Parietal lobe (tissue), 2 donors: Measurements from ENCODE around the gene HIPK4. TPM values are rescaled to one million over a fixed set of nuclear protein-coding genes. Genes with fewer than 3 reads are reported as not detected.

ENCODE experiments used
- small RNA-seq: library from RNA; depleted of rRNA; stranded (forward); fragments of <200 nt; gene quantifications from one replicate; pipeline ENCODE3, GENCODE V24; 2014; ENCODE audit warnings: low replicate concordance
- total RNA-seq: library from RNA; depleted of rRNA; stranded (reverse); fragments of >200 nt; gene quantifications from one replicate; pipeline ENCODE4 v1.2.3, GENCODE V29; 2014

Gene HIPK4
- 0.31 TPM for total RNA-seq

GRCh38 chr19:40390084-40390742 lies at the start of gene HIPK4:
HIPK4 (minus strand) TSS chr19:40390181; CDS start chr19:40389902, 279 bp downstream.

GRCh38 chr19:40425450-40426287 lies 35.7 kb upstream of the HIPK4 start, which contains the start of gene SERTAD1:
SERTAD1 (minus strand) TSS chr19:40425992; CDS start chr19:40423546, 2,446 bp downstream.

DNA sequence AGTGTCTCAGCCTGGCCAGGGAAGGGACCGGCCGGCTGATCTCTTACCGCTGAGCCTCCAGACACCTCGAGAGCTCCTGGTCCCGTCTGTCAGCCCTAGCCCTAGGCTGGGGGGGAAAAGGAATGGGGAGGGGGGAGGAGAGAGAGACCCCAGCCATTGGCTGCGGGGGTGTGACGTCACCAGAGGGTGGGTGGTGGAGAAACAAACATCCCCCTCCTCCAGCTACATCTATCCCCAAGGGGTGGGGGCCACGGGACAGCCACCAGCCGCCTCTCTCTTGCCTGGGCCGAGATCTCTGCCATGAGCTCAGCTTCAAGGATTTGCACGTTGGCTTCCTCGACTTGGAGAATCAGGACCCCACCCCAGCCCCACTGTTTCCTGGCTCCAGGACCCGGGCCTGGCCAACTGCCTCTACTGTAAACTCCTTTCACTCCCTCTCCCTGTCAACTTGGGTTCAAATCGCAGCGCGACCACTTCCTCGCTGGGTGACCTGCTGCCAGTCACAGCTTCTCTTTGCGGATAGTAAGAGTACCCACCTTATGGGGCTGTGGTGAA lies 23.4 kb upstream of the HIPK4 start, which contains the start of gene PRX:
PRX (minus strand) TSS at position 88 of the 555 bp plus-strand sequence. CDS start 5,446 bp downstream, outside the sequence.

GRCh38 chr19:40348125-40348913 lies 41.7 kb downstream of the HIPK4 start, which contains the start of the genes C19orf47 and PLD3:
C19orf47 (minus strand) TSS chr19:40348397; CDS start chr19:40341857, 6,540 bp downstream.
PLD3 (plus strand) TSS chr19:40348695; CDS start chr19:40366484, 17,789 bp downstream.

Small RNA genes lying within 50 kb of the gene (small RNA-seq; reads per million reads assigned to genes)
- gene MIR6796 = not detected
- not detected for gene RF00019

Other genes starting within 250 kb of the HIPK4 start
- gene MAP3K10, start 198.8 kb downstream of the HIPK4 start, total RNA-seq = 43.5 TPM
- gene TTC9B, start 171.8 kb downstream of the HIPK4 start, total RNA-seq = 41.6 TPM
- 0.94 TPM for gene CCNP, start 163.5 kb downstream of the HIPK4 start, total RNA-seq
- 131 TPM for gene AKT2, start 104.8 kb downstream of the HIPK4 start, total RNA-seq
- 18.2 TPM for gene C19orf47, start 41.8 kb downstream of the HIPK4 start, total RNA-seq
- gene PLD3, start 41.5 kb downstream of the HIPK4 start, total RNA-seq = 148 TPM
- gene PRX, start 23.2 kb upstream of the HIPK4 start, total RNA-seq = 1.9 TPM
- 1.3 TPM for gene SERTAD1, start 35.8 kb upstream of the HIPK4 start, total RNA-seq
- gene SERTAD3, start 54.2 kb upstream of the HIPK4 start, total RNA-seq = 5.6 TPM
- 11.3 TPM for gene BLVRB, start 75.6 kb upstream of the HIPK4 start, total RNA-seq
- 42.6 TPM for gene SPTBN4, start 76.8 kb upstream of the HIPK4 start, total RNA-seq
- 3.4 TPM for gene SHKBP1, start 186.7 kb upstream of the HIPK4 start, total RNA-seq
- 31.6 TPM for gene LTBP4, start 211.2 kb upstream of the HIPK4 start, total RNA-seq